GM20431 (cell line): ENCODE data around the gene FOXP4.

Experiments
- in situ Hi-C: fragments of 300-500 bp; cut with MseI, MboI; formaldehyde crosslinking; loops from one replicate; pipeline ENCODE4 v1.15.0; 2020; ENCODE audit warnings: low sequenced_read_pairs; ENCODE audit not compliant: unreplicated experiment

FOXP4 gene

DNA sequence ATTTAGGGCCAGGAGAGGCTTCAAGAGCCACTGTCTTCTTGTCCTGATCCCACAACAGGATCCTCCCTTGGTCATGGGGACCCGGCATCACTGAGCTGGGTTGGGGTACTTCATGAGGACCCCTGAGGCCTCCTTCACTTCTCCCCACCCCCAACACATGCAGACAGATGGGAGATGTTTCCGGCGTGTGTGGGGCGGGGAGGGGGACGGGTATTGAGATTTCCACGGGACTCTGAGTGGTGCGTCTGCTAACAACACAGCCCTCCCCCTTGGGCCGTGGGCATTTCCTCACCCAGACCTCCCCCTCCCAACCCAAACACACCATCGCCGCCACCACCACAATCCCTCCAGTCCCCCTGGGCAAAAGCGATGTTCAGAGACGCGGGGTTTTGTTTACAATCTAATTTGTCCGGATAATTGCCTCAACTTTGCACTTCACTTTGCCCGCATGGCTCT lies 906 bp upstream of the FOXP4 start:
- in situ Hi-C loops: no loop called here

DNA sequence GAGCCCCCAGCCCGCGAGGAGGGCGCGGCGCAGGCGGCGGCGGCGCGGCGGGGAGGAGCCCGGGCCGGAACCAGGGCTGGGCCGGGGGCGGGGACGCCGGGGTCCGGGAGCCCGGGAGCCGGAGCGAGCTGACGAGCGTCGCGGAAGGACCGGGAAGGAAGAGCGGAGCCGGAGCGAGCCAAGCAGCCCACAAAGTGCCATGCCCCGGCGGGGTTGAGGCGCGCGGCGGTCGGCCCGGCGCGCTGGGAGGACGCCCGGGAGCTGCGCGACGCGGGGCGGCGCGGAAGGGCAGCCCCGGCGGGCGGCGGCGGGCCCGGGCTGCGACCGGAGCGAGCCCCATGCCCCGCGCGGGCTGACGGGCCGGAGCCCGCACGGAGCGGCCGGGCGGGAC lies 289 bp downstream of the FOXP4 start:
- in situ Hi-C loops: no loop called here

DNA sequence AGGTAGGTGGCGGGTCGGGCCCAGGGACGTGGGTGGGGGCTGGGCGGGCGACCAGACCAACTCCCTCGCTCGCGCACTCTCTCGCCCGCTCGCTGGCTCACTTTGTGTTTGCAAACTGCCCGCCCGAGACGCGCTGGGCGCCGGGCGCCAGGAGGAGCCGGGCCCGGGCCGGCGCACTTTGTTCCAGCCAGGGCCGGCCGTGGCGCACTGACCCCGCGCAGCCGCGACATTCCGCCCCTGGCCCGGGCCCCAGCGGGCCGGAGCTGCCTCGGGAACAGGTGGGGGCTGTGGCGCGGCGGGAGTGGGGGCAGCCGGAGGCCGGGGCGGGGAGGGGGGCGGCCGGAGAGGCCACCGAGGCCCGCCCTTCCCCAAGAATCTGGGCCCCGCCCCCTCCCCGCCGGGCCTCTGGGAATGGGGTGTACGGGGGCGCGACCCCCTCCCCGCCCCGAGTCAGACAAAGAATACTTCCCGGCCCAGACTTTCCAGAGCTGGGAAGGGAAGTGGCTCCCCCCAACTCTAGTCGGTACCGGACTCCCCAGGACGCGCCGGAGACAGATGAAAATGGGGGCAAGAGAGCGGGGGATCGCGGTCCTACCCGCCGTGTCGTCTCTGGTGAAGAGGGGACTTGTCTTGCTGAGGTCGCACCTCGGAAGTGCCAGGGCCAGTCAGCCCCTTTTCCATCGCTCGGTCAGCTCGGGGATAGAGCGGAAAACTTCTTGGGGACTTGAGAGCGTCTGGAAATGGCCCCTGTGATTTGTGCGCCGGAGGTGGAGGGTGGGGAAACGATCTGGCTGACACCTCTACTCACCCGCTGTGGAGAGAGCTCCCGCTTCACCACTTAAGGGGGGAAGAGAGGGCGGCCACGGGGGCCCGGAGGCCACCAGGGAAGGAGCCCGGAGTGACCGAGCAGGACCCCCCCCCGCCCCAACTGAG lies 951 bp downstream of the FOXP4 start:
- in situ Hi-C loops: no loop called here

DNA sequence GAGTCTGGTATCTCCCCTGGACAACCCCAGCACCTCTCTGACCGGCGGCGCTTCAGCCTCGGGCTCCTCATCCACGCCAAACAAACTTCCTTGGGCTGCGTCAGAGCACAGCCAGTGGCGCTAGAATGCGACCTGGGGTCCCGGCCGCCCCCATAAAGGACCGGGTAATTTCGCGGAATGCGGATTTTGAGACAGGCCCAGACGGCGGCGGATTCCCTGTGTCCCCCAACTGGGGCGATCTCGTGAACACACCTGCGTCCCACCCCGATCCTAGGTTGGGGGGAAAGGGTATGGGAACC lies 1.6 kb downstream of the FOXP4 start:
- in situ Hi-C loops: no loop called here

DNA sequence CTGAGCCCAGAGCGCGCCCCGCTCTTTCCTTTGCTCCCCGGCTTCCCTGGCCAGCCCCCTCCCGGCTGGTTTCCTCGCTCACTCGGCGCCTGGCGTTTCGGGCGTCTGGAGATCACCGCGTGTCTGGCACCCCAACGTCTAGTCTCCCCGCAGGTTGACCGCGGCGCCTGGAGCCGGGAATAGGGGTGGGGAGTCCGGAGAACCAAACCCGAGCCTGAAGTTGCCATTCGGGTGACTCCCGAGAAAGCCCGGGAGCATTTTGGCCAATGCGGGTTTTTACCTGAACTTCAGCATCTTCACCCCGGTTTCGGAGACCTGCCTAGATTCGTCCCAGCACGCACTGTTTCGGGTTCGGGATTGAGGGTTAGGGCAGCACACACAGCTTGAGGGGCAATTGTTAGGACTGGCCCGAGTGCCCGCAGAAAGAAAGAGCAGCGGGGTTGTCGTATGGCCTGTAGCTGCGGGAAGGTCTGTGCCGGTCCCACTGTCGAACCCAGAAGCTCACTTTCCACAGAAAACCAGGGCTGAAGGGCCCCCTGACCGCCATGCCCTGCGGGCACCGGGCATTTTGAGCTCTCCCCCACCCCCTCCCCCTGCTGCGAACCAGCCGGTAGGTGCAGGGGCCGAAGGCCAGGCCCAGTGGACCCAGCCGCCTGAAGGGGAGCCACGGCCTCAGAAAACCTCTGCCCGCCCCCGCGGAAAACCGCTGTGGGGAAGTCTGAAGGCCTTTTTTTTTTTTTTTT lies 2.1 kb downstream of the FOXP4 start:
- in situ Hi-C loops: no loop called here

DNA sequence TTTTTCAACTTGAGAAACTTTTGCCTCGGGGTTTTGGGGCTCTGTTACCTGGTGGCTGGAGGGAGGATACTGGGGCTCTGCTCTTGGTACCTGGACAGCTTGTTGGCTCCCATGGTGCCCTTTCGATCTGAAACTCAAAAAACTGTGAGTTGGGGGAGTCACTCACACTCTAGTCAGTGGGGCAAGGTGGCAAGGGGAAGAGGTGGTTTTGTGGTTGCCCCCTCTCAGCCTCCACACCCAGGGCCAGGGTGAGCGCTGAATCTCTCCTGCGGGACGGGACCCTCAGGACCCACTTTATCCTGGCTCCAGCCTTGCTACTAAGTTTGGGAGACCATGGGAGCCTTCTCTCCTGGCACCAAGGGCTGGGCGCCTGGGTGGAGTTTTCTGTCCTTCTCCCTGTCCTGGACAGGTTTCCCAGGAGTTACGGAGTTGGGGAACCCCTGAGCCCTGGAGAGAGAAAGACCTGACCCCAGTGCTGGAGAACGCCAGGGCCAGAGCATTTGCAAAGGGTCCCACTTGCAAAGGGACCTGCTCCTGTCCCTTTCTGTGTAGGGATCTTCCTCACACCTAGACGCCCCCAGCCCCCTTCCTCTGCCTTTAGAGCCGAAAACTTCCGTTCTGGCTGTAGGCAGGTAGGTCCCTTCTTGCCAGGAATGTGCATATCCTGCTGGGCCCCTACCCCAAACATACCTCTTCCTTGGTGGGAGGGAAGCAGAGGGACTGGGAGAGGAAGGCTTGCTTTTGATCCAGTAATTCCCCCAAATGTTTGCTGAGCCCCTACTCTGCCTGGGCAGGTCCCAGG lies 2.9 kb downstream of the FOXP4 start:
- in situ Hi-C loops: no loop called here

DNA sequence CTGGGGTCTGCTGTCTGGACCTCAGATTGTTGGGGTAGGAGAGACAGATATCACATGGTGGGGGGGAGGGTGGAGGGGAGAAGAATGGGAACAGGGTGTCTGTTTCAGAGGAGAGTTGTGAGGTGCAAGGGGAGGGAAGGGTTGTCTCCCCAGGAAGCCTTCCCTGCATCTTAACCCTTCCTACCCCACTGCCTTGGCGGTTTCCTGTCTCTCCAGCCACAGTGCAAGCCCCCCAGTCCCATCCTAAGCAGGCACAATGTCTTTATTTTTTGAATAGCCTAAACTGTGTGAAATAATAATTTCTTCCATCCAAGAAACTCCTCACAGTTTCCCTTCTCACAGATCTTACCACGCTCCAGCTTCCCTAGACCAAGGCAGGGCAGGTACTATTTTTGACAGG lies 3.5 kb downstream of the FOXP4 start:
- in situ Hi-C loops: no loop called here

DNA sequence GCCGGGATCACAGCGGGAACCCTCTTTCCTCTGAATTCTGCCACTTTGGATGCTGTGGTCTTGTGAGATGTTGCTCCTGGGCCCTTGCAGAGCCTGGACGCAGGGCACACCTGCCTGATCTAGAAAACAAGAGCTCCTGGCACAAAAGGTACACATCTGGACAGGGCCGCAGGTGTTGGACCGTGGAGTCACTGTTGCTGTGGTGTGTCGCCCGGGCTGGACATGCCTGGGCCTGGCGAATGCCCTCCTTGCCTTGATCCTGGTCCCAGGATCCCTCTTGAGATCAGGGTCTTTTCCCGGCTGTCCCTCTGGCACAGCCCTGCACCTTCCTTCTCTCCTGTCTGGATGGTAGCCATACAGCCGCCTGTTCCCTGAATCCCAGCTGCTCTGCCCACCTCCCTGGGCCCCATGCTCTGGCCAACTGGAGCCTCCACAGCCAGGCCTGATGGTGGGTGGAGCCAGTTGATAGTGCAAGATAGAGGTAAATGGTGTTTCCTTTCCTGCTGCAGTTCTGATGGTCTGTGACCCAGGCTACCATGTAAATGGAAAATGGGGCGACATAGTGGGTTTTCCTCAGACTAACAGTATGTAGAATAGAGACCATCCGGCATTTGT lies 5.0 kb downstream of the FOXP4 start:
- in situ Hi-C loops: no loop called here

DNA sequence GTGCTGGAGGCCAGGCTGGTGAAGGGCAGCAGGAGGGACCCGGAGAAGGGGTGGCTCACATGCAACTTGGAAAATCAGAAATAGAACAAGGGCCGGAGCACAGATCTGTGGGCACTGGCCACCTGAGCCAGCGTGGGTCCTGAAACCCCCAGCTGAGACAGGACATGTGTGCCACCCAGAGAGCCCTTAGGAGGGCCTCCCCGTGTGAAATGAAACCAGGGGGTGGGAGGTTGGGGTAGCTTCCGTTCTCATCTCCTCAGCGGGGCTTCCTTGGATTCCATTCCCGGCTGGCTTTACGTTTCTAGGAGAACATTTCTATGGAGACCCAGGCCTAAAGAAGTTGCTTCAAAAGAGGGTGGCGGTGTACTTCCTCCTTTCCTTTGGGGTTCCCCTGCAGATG lies 5.7 kb downstream of the FOXP4 start:
- in situ Hi-C loops: no loop called here

DNA sequence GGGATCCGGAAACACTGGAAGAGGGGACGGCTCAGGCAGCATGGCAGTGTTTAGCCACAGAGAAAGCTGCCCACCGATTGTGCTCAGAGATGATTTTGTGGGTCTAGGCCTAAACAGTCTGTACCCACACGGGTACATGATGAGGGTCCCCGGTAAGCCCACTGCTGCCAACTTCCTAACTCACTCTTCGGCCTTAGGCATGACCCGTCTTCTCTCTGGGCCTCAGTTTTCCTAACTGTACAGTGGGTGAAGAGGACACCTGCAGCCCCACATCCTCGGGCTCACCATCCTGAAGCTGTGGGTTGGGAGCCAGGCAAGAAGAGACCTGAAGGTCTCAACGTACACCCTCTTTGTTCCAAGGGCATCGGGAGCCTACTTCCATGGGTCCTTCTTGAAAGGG lies 6.5 kb downstream of the FOXP4 start:
- in situ Hi-C loops: no loop called here

DNA sequence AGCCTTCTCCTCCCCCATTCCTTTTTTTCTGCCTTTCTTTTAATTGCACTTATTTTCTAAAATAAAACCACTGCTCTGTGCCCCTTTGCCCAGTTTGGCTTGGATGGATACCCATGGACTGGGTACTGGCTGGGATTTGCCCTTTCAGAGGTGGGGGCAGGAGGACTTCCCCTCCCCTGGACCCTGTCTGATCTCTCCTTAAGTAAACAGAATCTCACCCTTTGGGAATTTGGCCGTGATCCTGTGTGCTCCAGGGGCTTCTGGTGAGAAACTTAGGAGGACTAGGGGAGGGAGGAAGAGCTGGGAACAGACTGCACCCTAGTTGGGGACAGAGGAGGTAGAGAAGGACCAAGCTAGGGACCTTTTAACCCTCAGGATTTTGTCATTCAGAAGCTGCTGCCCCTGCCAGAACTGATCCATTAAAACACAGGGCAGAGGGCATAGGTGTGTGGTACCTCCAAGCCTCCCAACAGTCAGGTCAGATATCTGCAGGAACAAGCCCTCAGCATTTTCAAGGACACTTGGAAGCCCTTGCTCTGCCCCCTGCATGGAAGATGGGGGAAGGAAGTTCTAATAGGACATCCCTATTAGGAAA lies 7.3 kb downstream of the FOXP4 start:
- in situ Hi-C loops: no loop called here

DNA sequence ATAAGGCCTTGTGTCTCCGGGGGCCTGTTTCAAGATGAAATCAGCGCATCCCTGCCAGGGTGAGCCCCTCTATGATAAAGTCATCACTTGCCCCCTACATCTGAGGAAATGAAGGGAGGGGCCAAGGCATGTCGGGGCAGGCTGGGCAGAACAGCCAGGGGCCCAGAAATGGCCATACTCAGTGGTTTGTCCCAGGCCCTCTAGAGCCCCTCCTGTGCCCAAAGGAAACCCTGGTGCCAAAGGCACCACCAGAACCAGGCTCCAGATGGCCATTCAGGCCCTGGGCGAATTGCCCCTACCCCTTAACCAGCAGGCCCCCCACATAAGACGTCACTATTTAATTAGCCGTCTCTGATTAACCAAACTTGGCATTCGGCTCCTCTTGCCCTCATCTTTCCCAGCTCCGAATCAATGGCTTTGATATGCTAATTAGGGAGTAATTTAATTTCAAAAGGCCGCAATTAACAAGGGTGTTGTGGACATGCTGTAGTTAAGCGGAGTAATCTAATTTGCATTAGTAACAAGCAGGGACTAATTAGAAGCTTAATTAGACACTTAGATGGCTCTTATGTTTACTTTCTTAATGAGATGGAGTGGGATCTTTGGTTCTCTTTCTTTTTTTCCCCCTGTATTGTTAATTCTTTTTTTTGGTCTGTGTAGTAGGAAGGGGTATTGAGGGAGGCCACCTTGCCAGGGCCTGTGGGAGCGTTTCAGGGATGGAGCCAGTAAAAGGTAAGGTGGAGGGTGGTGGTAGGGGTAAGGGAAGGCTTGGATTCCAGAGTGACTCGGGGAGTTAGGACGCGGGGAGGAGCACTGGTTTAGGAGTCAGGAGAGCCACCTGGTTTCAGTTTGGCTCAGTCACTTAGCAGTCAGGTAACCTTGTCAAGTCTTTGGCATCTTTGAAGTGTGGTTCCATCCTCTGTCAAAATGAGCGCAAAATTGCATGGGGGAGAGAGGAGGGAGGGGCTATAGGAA lies 9.4 kb downstream of the FOXP4 start:
- in situ Hi-C loops: no loop called here

DNA sequence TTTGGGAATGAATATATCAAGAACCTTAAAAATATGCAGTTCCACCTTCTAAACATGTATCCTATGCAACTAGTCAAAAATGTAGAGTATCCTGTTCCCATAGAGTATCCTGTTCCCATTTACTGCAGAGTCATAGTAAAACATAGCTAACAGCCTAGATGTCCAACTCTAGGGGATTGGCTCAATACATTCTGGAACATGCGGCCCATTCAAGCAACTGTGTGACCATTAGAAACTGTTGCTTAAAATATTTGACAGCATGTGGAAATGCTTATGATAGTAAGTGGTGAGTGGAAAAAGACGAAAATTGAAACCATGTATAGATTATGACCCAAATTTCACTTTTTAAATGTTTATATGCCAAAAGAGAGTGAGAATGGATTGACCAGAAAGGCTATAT lies 11.2 kb downstream of the FOXP4 start:
- in situ Hi-C loops: no loop called here

DNA sequence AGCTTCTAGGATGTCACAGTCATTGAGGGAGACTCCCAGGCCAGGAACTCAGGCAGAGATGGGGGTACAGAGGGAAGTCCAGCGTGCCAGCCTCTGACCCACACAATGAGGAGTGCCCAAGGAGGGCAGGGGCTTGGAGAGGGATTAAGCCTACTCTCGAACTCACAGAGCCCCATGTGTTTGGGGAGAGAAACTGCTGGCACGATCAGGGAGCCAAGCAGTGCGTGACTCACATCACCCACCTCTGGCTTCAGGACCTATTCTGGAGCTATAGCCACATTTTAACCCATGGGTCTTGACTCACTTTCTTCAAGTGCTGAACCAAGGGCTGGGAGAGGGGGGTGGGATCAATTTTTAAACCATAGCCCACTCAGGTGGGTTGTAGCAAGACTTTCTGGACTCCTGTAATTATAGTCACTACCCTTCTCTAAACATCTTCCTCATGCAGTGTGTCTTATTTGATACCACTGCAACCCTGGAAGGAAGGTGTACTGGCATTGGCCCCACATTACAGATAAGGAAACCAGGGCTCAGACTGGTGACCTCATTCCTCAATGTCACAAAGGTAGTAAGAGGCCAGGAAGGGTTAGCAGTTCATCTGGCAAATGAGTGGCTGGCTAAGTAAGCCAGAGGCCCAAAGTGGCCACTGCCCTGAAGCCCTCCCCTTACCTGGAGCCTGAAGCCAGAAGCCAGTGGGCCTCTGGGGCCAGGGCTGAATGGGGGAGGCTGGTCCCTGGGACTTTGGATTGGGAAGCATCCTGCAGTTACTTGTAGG lies 12.0 kb downstream of the FOXP4 start:
- in situ Hi-C loops: no loop called here

DNA sequence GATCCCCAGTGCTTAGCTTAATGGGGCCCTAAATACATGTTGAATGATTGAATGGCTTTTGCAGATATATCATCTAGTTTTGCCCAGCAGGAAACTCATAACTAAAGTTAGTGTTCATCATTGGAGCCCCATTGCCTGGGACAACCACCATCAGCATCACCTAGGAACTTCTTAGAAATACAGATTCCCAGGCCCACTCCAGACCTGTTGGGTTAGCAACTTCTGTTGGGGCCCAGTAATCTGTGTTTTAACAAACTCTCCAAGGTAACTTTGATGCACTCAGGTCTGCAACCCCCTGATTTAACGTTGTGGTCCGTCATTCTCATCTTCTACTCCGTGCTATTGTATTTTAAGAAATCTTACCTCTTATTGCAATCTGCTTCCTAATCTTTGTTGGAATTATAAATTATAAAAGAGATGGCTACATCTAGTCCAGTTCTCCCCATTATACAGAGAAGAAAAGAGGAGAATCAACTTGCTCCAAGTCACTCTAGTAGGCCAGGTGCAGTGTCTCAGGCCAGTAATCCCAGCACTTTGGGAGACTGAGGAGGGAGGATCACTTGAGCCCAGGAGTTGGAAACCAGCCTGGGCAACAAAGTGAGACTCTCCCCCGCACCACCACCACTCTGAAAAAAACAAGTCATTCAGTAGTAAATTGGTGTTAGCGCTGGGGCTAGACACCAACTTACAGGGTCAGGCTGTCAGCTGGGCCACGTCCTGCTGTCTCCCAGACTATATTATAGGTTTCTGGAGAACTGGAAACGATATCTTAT lies 13.7 kb downstream of the FOXP4 start:
- in situ Hi-C loops: no loop called here

DNA sequence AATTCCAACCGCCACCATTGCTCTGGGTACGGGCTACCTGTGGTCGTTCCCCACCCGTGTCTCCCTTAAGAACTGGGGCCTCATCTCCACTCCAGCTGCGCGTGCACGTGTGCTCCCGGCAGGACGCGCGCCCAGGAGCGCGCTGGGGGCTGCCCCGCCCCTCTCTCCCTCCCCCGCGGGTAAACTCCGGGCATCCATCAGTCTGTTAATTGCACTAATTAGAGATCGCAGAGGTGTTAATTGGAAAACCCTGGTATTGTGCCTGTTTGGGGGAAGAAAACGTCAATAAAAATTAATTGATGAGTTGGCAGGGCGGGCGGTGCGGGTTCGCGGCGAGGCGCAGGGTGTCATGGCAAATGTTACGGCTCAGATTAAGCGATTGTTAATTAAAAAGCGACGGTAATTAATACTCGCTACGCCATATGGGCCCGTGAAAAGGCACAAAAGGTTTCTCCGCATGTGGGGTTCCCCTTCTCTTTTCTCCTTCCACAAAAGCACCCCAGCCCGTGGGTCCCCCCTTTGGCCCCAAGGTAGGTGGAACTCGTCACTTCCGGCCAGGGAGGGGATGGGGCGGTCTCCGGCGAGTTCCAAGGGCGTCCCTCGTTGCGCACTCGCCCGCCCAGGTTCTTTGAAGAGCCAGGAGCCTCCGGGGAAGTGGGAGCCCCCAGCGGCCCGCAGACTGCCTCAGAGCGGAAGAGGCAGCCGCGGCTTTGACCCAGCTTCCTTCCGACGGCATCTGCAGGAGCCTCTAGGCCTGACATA lies 14.4 kb downstream of the FOXP4 start:
- in situ Hi-C loops: no loop called here

DNA sequence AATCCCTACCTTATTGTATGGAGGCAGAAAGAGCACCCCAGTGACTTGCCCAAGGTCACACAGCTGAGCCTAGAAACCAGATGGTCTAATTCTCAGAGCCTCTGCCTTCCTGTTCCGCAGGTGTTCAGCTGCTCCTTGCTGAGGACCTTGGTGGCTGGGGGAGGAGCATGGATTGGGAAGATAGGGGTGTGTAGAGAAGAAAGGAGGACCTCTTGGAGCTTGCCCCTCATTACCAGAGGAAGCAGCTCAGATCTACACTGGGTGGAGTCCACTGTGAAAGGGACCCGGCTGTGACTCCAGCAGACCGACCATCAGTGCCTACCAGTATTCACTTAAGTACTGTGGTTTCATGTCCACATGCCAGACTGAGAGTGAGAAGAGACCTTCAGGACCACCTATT lies 15.2 kb downstream of the FOXP4 start:
- in situ Hi-C loops: no loop called here
